PC-3 (cell line): Measurements from ENCODE around the gene RGL2.

Experiments used
- EZH2 ChIP-seq: fragments of 300-600 bp; sonication (generic); IDR thresholded peaks from one replicate; pipeline ENCODE4 v1.6.1; 2017; ENCODE audit warnings: antibody characterized with exemption, mild to moderate bottlenecking, low read length; ENCODE audit not compliant: unreplicated experiment
- EZH2phosphoT487 ChIP-seq: fragments of 300-600 bp; sonication (generic); IDR thresholded peaks from 2 replicates; pipeline ENCODE4 v1.6.1; 2018; ENCODE audit warnings: mild to moderate bottlenecking, antibody characterized with exemption, low read length, borderline replicate concordance
- TF ChIP-seq, protein P1 (sequence below): fragments of 300-600 bp; sonication (generic); conservative IDR thresholded peaks from 2 replicates; pipeline ENCODE4 v1.5.1; 2017; ENCODE audit warnings: antibody characterized with exemption, low read depth, mild to moderate bottlenecking, low read length

DNA sequence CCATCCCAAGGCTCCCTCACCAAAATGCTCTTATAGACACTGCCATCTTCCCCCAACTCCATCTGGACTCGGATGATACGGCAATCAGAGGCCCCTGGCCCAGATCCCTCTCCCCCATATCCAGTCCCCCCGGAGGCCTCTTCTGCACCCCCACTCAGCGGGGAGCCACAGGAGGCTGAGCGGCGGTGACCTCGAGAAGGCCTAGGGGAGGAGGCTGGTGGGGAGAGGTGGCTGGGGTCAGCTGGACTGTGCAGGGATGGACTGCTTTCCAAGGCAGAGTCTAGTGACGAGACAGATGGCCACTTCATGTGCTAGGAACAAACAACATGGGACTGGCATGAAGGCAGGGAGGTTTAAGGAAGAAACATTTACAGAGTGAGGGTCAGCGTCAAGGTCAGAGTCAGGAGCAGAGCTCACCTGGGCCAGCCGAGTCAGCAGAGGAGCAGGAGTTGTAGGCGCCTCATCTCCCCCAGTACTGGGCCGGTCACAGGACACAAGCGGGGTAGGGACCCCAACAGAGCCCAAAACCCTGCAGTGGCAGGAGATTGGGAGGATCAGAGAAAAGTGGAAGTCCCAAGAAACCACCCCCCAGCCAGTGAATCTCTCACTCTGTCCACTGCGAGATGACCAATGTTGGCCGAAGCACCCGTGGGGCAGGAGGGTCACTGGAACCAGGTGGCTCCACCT lies 5.6 kb downstream of the RGL2 start:
- TF ChIP-seq, protein P1, sequence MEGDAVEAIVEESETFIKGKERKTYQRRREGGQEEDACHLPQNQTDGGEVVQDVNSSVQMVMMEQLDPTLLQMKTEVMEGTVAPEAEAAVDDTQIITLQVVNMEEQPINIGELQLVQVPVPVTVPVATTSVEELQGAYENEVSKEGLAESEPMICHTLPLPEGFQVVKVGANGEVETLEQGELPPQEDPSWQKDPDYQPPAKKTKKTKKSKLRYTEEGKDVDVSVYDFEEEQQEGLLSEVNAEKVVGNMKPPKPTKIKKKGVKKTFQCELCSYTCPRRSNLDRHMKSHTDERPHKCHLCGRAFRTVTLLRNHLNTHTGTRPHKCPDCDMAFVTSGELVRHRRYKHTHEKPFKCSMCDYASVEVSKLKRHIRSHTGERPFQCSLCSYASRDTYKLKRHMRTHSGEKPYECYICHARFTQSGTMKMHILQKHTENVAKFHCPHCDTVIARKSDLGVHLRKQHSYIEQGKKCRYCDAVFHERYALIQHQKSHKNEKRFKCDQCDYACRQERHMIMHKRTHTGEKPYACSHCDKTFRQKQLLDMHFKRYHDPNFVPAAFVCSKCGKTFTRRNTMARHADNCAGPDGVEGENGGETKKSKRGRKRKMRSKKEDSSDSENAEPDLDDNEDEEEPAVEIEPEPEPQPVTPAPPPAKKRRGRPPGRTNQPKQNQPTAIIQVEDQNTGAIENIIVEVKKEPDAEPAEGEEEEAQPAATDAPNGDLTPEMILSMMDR: no peak
- TF ChIP-seq EZH2phosphoT487: no peak
- no peak for TF ChIP-seq EZH2
